Transverse colon (tissue), 3 donors: ENCODE data around the gene TEAD3.

Experiments used
- CTCF ChIP-seq, 5 experiments: fragments of 200-600 bp in 3 of 5; fragments of 450-650 bp in 2 of 5; sonication (generic) in 3 of 5; IDR thresholded peaks; 1 replicate in 2 of 5; 2 replicates in 3 of 5; pipeline ENCODE4 v1.5.1; 2016 to 2017; ENCODE audit warnings: antibody characterized with exemption in 5 of 5, inconsistent platforms in 3 of 5, mild to moderate bottlenecking in 2 of 5, moderate library complexity in 1 of 5
- POLR2A ChIP-seq: fragments of 450-650 bp; IDR thresholded peaks from one replicate; pipeline ENCODE4 v1.6.1; 2016; ENCODE audit warnings: antibody characterized with exemption, mild to moderate bottlenecking, moderate library complexity

GRCh38 chr6:35516712-35517111 lies 19.8 kb upstream of the TEAD3 start:
- TF ChIP-seq CTCF (IDR thresholded peaks at IDR 0.05) (no peak), POLR2A (no peak)
